Globus pallidus (tissue), 1 donor: ENCODE data around the gene OR6C1.
"Not testable (repeated sequence)": the region's sequence is repeated elsewhere in the genome, so short reads cannot be mapped to it uniquely, and the experiment has no call there.

Source experiments
- DNase-seq: peaks from one replicate; pipeline ENCODE4 v3.0.0-alpha.2; 2015; ENCODE audit warnings: low spot score

Gene OR6C1

DNA sequence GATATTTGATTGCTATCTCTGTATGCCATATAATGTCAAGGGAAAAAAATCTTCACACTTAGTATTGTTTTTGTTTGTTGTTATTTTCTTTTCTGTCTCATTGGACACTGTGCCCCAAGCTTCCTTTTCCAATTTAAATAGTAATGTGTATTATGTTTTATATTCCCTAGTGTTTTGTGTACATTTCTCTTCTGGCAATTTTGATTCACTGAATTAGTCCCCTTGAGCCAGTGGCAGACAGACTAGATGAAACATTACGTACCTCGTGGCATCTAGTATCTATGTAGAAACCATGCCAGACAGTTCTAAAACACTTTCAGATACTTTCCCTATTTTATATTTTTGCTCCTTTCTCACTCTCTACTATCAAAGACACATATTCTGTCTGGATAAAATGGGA lies at the start of gene OR6C1:
OR6C1 (plus strand) TSS at position 301 of the 400 bp plus-strand sequence. CDS start 6,257 bp downstream, outside the sequence.
- no peak for DNase-seq

DNA sequence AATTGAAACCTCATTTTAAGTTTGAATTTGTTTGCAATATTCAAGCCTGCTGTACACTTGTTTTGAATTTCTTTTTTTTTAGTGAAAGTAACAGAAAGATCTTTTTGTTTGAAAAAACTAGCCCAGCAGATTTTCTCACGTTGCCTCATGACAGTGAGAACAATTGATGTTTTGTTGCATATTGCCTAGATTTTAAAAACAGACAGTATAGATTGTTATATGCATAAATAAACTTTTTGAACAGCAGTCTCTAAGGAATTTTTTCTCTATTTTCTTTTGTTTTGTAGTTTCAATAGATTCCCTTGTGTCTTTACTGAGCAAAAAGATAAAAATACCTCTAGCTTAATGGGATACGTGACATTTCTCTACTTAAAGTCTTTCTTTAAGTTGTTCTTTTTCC lies 33.2 kb upstream of the OR6C1 start:
- DNase-seq, result peak; percentile 47

DNA sequence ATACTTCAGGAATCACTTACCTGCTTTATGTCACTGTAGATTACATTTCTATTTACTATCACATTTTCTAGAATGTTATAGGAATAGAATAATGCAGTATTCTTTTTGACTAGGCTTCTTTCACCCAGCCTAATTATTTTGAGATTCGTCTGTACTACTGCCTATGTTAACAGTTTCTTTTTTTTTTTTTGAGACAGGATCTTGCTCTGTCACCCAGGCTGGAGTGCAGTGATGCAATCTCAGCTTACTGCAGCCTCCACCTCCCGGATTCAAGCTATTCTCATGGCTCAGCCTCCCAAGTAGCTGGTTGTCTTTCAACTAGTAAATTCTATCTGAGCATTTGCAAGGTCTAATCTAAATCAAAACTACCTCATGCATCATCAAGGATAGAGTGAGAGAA lies 24.1 kb upstream of the OR6C1 start:
- DNase-seq, result no peak

DNA sequence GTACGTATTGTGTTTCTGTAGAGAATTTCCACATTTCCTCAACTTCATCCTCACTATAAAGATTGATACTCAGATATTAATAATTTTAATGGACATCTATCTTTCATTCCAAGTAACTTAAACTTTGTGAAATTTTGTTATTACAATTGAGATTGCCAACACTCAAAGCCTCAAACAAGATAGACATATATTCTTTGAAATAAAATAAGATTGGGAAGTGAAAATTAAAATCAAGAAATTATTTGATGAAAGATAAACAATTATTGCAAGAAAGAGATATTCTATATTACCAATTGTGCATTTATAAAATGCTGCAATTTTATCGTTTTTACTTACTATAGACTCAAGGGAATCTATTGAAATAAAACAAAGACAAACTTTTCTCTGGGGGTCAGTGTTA lies 17.7 kb upstream of the OR6C1 start, which contains the start of gene OR6C6:
OR6C6 (minus strand) TSS at position 101 of the 400 bp plus-strand sequence. CDS start 1,337 bp downstream, outside the sequence.
- no peak for DNase-seq

DNA sequence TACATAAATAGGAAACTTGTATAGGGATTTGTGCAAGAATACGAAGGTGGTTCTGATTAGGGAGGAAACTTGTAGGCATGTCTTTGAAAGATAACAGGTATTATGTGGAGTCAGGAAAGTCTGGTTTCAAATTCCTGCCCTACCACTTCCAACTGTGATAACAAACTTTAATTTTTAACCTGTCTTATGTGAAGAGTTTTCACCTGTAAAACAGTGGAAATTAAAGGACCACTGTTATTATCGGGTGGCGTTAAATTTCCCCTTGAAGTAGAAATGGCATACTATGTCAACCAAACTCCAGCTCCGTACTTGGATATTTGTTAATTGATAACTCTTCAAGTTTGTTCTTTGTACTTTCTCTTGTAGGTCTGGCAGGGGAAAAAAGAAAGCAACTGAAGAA lies 6.1 kb downstream of the OR6C1 start:
- DNase-seq, result no peak

DNA sequence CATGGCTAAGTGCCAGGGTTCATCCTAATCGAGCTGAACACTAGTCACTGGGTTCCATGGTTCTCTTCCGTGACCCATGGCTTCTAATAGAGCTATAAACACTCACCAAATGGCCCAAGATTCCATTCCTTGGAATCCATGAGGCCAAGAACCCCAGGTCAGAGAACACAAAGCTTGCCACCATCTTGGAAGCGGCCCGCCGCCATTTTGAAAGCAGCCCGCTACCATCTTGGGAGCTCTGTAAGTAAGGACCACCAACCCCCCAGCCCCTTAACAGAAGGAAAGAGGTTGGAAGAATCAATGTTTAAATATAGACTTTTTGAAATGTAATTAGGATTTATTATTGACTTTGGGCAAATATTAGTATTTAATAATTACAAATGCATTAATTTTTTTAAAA lies 11.7 kb downstream of the OR6C1 start:
- DNase-seq, result not testable (repeated sequence)

DNA sequence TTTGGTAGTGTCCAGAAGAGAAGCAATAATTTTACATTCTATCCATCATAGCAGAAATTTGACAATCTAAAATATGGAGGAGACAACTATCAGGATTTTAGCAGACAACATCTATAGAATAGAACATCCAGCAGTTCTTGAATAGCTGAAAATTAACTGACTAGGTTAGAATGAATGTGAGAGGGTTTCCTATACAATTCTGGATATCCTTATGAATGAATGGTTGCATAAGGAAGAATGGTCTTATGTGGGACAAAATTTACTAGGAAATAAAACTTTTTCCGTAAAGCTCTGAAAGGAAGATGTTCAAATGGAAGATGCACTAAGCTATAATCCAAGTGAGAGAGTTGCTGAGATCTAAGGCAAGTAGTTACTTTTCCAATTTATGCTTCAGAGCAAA lies 16.3 kb downstream of the OR6C1 start, which contains the start of gene OR6C3:
OR6C3 (plus strand) TSS at position 301 of the 400 bp plus-strand sequence. CDS start 955 bp downstream, outside the sequence.
- DNase-seq, result no peak

DNA sequence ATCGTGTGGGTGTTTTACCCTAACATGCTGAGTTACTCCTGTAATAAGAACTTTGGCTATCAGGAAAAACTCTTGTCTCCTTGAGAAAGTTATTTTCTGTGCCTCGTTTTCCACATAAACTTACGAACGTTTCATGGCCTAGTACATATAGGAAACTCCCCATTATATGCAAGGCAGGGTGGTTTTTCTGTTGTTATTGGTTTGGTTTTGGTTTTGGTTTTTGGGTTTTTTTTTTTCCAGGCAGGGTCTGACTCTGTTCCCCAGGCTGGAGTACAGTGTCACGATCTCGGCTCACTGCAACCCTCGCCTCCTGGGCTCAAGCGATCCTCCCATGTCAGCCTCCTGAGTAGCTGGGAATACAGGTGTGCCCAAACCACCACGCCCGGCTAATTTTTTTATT lies 21.9 kb downstream of the OR6C1 start:
- no peak for DNase-seq

DNA sequence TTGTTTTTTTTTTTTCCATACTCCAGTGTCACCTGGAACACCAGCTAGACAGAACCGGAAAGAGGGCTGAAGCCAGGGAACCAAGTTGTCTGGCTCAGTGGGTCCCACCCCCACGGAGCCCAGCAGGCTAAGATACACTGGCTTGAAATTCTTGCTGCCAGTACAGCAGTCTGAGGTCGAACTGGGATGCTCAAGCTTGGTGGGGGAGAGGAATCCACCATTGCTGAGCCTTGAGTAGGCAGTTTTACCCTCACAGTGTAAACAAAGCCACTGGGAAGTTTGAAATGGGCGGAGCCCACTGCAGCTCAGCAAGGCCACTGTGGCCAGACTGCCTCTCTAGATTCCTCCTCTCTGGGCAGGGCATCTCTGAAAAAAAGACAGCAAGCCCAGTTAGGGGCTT lies 41.2 kb downstream of the OR6C1 start:
- DNase-seq, result not testable (repeated sequence)

DNA sequence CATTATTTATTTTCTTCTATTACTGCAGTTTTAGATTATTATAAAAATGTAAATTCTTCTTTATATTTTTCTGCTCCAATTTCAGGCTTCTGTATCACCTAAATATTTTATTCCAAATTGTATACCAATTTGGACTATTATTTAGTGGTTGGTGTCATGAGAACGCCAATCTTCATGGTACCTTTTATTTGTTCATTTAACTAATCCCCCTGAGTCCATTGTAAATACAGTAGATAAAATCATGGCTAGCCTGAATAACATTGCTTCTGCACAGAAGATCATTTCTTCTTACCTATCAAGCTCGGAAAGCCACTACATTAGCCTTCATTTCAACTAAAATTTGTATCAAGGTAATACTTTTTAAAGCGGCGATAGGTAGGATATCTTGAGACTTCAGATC lies 48.5 kb downstream of the OR6C1 start, which contains the start of gene OR6C75:
OR6C75 (plus strand) TSS at position 301 of the 400 bp plus-strand sequence. CDS start 2,136 bp downstream, outside the sequence.
- no peak for DNase-seq

DNA sequence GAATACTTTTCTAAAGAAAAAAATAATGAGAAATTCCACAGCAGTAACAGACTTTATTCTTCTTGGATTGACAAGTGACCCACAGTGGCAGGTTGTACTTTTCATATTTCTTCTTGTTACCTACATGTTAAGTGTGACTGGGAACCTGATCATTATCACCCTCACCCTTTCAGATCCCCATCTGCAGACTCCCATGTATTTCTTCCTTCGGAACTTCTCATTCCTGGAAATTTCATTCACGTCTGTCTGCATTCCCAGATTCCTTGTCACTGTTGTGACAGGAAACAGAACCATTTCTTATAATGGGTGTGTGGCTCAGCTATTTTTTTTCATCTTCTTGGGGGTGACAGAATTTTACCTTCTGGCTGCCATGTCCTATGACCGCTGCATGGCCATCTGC lies 50.9 kb downstream of the OR6C1 start:
- DNase-seq, result no peak
